Measurements from ENCODE around the gene SUCLG2. TPM values are rescaled to one million over a fixed set of nuclear protein-coding genes. Genes with fewer than 3 reads are reported as not detected.

SUCLG2 gene
- polyA plus RNA-seq, 1 donor = 143 TPM

DNA sequence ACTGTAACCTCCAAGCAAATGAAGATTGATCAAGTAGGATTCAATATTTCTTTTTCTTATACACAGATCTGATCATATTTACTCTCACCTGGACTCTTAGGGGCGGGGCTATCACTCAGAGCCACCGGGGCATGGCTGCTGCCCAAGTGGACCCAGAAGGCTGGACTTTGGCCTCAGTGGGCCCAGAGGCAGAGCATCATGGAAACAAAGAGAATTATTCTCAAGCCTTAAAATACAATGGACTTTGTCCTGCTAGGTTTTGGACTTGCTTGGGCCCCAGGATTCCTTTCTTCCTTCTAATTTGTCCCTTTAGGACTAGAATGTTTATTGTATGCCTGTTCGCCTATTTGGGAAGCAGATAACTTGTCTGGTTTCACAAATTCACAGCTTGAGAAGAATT lies 85.1 kb downstream of the SUCLG2 start:
- H3K9me3 ChIP-seq (ENCODE audit: control insufficient read depth, low read depth, low read length) = no peaks in the 10 kb centered on the region
- peak in 1 of 2 donors; percentile 5 for DNase-seq
- no peak overlapping the region for H3K4me3 ChIP-seq (ENCODE audit: low read length)
- H3K27me3 ChIP-seq (ENCODE audit: control insufficient read depth, insufficient read depth, low read length) = no peaks in the 10 kb centered on the region
- no CpG with 5 or more reads among the region's 3 CpGs for WGBS (ENCODE audit: insufficient coverage, low lambda C conversion rate)
- no peak overlapping the region for H3K27ac ChIP-seq (ENCODE audit: low read length)
- H3K4me1 ChIP-seq (ENCODE audit: control insufficient read depth, insufficient read depth, low read length) = no peaks in the 10 kb centered on the region
- peaks cover 3% of the 10 kb centered on the region for H3K36me3 ChIP-seq (ENCODE audit: control insufficient read depth, insufficient read depth, low read length)

DNA sequence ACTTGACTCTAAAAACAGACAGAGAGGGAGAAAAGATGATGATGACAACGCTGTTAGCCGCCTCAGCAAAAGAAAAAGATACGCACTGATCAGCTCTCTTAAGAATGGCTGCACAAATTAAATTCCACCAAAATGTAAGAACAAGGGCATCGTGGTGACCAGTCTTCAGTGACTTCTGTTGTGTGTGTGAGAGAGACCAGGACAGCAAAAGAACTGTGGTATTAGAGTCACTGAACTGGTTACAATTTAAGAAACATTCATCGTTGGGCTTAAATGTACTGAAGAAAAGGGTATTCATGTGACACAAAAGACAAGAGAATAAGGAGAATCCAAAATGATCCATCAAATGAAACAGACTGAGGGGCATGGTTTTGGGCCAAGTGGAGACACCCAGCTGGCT lies 86.5 kb downstream of the SUCLG2 start:
- H3K36me3 ChIP-seq (ENCODE audit: control insufficient read depth, insufficient read depth, low read length) = peaks cover 7% of the 10 kb centered on the region
- no peak overlapping the region for H3K27ac ChIP-seq (ENCODE audit: low read length)
- 71% methylated on average over 4 of the region's 5 CpGs for WGBS (ENCODE audit: insufficient coverage, low lambda C conversion rate)
- no peak for DNase-seq
- H3K9me3 ChIP-seq (ENCODE audit: control insufficient read depth, low read depth, low read length) = no peaks in the 10 kb centered on the region
- no peaks in the 10 kb centered on the region for H3K4me1 ChIP-seq (ENCODE audit: control insufficient read depth, insufficient read depth, low read length)
- no peak overlapping the region for H3K4me3 ChIP-seq (ENCODE audit: low read length)
- no peaks in the 10 kb centered on the region for H3K27me3 ChIP-seq (ENCODE audit: control insufficient read depth, insufficient read depth, low read length)

DNA sequence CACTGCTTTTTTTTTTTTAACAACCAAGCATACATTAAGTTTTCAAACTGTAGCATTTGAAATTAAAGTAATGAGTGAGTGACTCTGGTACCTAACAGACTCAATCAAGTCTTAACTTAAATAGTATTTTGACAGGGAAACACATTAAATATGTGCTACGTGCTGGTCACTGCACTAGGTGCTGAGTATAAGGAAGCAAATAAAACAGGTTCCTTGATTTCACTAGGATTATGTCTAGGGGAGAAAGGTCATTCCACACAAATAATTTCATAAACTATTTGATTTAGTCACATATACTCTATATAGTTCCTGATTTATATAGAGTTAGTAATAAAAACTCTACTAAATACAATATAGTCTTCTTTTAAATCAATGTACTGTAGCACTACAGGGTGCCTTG lies 89.4 kb downstream of the SUCLG2 start:
- Histone ChIP-seq H3K9me3 (ENCODE audit: control insufficient read depth, low read depth, low read length) (no peaks in the 10 kb centered on the region), H3K27me3 (ENCODE audit: control insufficient read depth, insufficient read depth, low read length) (no peaks in the 10 kb centered on the region), H3K4me1 (ENCODE audit: control insufficient read depth, insufficient read depth, low read length) (no peaks in the 10 kb centered on the region), H3K4me3 (ENCODE audit: low read length) (no peak overlapping the region), H3K36me3 (ENCODE audit: control insufficient read depth, insufficient read depth, low read length) (peaks cover 4% of the 10 kb centered on the region), H3K27ac (ENCODE audit: low read length) (no peak overlapping the region)
- no CpG with 5 or more reads among the region's 1 CpG for WGBS (ENCODE audit: insufficient coverage, low lambda C conversion rate)
- no peak for DNase-seq

- Histone ChIP-seq H3K4me3 (ENCODE audit: low read length) (no peak overlapping the region), H3K27ac (ENCODE audit: low read length) (no peak overlapping the region), H3K36me3 (ENCODE audit: control insufficient read depth, insufficient read depth, low read length) (peaks cover 4% of the 10 kb centered on the region), H3K4me1 (ENCODE audit: control insufficient read depth, insufficient read depth, low read length) (no peaks in the 10 kb centered on the region), H3K27me3 (ENCODE audit: control insufficient read depth, insufficient read depth, low read length) (no peaks in the 10 kb centered on the region), H3K9me3 (ENCODE audit: control insufficient read depth, low read depth, low read length) (no peaks in the 10 kb centered on the region)
- WGBS (ENCODE audit: insufficient coverage, low lambda C conversion rate) = no CpG with 5 or more reads among the region's 3 CpGs
- DNase-seq = no peak
Observed at GRCh38 chr3:67564008-67564407, 90.4 kb downstream of the SUCLG2 start.

DNA sequence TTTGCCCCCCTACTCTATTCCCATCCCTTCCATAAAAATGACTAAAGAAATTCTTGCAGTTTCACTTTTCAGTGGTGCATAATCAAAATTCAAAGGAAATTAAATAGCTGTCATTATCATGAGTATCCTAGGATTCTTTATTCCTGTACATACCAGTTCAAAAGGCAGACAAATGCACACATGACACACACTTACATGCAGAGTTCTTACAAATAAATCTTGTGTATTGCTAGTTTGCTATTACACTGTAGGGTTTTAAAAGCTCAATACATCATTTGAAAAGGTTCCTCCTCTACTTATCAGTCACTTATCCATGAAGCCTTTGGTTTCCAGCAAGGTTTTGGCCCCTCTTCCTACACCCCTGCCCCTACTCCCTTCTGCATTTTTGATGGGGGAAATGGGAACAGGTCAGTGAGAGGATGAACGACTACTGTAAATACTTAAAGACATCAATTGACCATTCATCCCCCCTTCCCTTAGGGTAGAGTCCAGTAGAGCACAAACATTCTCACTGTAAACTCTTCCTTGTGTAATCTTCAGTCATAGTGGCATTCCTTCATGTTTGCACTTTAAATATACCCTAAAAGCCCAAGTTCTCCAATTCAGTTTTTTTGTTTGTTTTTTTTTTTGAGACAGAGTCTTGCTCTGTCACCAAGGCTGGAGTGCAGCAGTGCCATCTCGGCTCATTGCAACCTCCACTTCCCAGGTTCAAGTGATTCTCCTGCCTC lies 92.6 kb downstream of the SUCLG2 start:
- Histone ChIP-seq H3K27ac (ENCODE audit: low read length) (no peak overlapping the region), H3K27me3 (ENCODE audit: control insufficient read depth, insufficient read depth, low read length) (no peaks in the 10 kb centered on the region), H3K4me3 (ENCODE audit: low read length) (no peak overlapping the region), H3K36me3 (ENCODE audit: control insufficient read depth, insufficient read depth, low read length) (peaks cover 14% of the 10 kb centered on the region), H3K9me3 (ENCODE audit: control insufficient read depth, low read depth, low read length) (no peaks in the 10 kb centered on the region), H3K4me1 (ENCODE audit: control insufficient read depth, insufficient read depth, low read length) (no peaks in the 10 kb centered on the region)
- no peak for DNase-seq
- WGBS (ENCODE audit: insufficient coverage, low lambda C conversion rate) = no CpG with 5 or more reads among the region's 2 CpGs

DNA sequence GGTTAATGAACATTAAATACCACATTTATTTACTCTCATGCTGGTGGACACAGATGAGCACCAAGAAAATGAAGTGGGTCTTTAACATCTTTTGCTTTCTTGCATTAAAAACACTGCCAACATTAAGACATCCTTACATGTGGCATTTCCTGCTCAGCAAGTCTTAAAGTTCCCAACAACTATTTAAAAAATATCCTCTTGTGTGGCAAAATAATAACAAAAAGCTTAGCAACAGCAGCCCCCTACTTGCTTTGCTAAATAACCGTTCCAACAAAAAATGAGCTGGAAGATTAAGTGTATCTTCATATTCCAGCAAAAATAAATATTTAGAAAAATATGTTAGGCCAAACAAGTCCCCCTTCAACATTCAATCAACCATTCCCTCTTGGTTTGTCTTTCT lies 93.1 kb downstream of the SUCLG2 start:
- Histone ChIP-seq H3K36me3 (ENCODE audit: control insufficient read depth, insufficient read depth, low read length) (peaks cover 14% of the 10 kb centered on the region), H3K4me3 (ENCODE audit: low read length) (no peak overlapping the region), H3K9me3 (ENCODE audit: control insufficient read depth, low read depth, low read length) (no peaks in the 10 kb centered on the region), H3K27ac (ENCODE audit: low read length) (no peak overlapping the region), H3K27me3 (ENCODE audit: control insufficient read depth, insufficient read depth, low read length) (no peaks in the 10 kb centered on the region), H3K4me1 (ENCODE audit: control insufficient read depth, insufficient read depth, low read length) (no peaks in the 10 kb centered on the region)
- DNase-seq = peak in 1 of 2 donors; percentile 2
- 90% methylated on average over 1 of the region's 1 CpG for WGBS (ENCODE audit: insufficient coverage, low lambda C conversion rate)

DNA sequence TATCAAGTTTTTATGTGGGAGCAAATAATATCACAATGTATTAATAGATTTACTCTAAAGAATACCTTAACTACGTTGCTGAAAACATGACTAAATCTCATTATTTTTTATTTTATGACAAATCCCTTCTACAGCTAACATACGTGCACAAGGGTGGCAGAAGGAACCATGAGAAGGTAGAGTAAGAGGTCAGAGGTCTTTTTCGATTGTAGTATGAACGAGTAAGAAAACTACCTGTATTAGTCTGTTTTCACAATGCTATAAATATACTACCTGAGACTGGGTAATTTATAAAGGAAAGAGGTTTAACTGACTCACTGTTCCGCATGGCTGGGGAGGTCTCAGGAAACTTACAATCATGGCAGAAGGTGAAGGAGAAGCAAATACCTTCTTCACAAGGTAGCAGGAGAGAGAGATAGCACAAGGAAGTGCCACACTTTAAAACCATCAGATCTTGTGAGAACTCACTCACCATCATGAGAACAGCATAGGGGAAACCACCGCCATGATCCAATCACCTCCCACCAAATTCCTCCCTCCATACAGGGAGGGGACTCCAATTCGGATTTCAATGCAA lies 95.3 kb downstream of the SUCLG2 start:
- WGBS (ENCODE audit: insufficient coverage, low lambda C conversion rate) = 89% methylated on average over 2 of the region's 7 CpGs
- H3K27ac ChIP-seq (ENCODE audit: low read length) = no peak overlapping the region
- H3K36me3 ChIP-seq (ENCODE audit: control insufficient read depth, insufficient read depth, low read length) = peaks cover 18% of the 10 kb centered on the region
- H3K4me3 ChIP-seq (ENCODE audit: low read length) = no peak overlapping the region
- no peaks in the 10 kb centered on the region for H3K9me3 ChIP-seq (ENCODE audit: control insufficient read depth, low read depth, low read length)
- no peak for DNase-seq
- H3K27me3 ChIP-seq (ENCODE audit: control insufficient read depth, insufficient read depth, low read length) = no peaks in the 10 kb centered on the region
- H3K4me1 ChIP-seq (ENCODE audit: control insufficient read depth, insufficient read depth, low read length) = no peaks in the 10 kb centered on the region

GRCh38 chr3:67558426-67558825 lies 96.0 kb downstream of the SUCLG2 start:
- no peaks in the 10 kb centered on the region for H3K4me1 ChIP-seq (ENCODE audit: control insufficient read depth, insufficient read depth, low read length)
- no peaks in the 10 kb centered on the region for H3K27me3 ChIP-seq (ENCODE audit: control insufficient read depth, insufficient read depth, low read length)
- no peak for DNase-seq
- no peaks in the 10 kb centered on the region for H3K9me3 ChIP-seq (ENCODE audit: control insufficient read depth, low read depth, low read length)
- 100% methylated on average over 1 of the region's 4 CpGs for WGBS (ENCODE audit: insufficient coverage, low lambda C conversion rate)
- no peak overlapping the region for H3K27ac ChIP-seq (ENCODE audit: low read length)
- peaks cover 18% of the 10 kb centered on the region for H3K36me3 ChIP-seq (ENCODE audit: control insufficient read depth, insufficient read depth, low read length)
- no peak overlapping the region for H3K4me3 ChIP-seq (ENCODE audit: low read length)

DNA sequence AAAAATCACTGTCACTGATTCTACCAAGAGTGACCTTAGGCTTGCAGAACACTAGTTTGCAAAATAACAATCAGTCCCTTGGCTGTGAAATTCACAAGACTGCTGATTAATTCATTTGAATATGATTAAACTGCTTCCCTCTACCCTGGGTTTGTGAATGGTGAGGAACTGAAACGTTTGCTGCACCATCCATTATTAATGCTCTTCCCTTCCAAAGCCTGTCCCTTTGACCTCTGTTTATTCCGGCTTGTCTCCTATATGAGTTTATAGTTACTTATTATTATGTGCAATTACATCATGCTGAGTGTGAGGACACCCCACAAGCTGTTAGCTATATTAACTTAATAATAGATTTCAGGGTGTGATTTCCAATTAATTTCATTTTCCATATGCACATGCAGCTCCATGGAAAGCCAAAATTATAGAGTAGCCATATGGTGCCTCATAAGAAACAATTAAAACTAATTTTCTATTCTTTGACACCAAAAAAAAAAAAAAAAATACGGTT lies 96.5 kb downstream of the SUCLG2 start:
- no peak for DNase-seq
- peaks cover 14% of the 10 kb centered on the region for H3K36me3 ChIP-seq (ENCODE audit: control insufficient read depth, insufficient read depth, low read length)
- WGBS (ENCODE audit: insufficient coverage, low lambda C conversion rate) = no CpG with 5 or more reads among the region's 3 CpGs

DNA sequence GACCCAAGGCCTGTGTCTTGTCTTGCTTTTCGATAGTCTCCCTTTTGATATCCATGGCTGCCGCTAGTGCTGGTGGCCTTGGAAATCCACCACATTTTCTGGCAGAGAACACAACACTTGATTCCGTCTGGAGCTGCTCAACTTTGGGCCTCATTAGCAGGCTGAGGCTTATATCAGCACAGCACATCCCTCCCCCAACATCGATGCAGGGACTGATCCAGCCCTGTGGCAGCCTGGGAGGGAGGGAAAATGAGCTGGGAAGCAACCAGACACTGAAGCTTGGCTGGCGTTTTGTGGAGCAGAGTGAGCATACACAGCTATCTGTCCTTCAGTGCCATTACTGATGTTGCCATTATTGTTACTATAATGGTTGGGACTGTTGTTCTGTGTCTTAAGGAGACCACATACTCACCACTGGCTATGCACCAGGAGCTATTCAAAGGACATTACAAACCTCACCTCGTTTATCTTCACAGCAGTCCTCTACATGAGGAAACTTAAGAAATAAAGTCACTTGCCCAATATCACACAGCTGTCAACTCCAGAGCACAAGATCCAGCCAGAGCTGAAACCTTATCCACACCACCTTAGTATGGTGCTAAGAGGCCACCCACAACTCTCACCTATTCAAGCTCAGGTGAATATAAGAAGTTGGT lies 102.9 kb downstream of the SUCLG2 start:
- Histone ChIP-seq H3K4me3 (ENCODE audit: low read length) (no peak overlapping the region), H3K36me3 (ENCODE audit: control insufficient read depth, insufficient read depth, low read length) (peaks cover 16% of the 10 kb centered on the region), H3K27me3 (ENCODE audit: control insufficient read depth, insufficient read depth, low read length) (no peaks in the 10 kb centered on the region), H3K4me1 (ENCODE audit: control insufficient read depth, insufficient read depth, low read length) (no peaks in the 10 kb centered on the region), H3K9me3 (ENCODE audit: control insufficient read depth, low read depth, low read length) (no peaks in the 10 kb centered on the region), H3K27ac (ENCODE audit: low read length) (no peak overlapping the region)
- 60% methylated on average over 2 of the region's 6 CpGs for WGBS (ENCODE audit: insufficient coverage, low lambda C conversion rate)
- no peak for DNase-seq

More for the DNA sequence above, 96.5 kb downstream of the SUCLG2 start:
- Histone ChIP-seq H3K27me3 (ENCODE audit: control insufficient read depth, insufficient read depth, low read length) (no peaks in the 10 kb centered on the region), H3K9me3 (ENCODE audit: control insufficient read depth, low read depth, low read length) (no peaks in the 10 kb centered on the region), H3K27ac (ENCODE audit: low read length) (no peak overlapping the region), H3K4me3 (ENCODE audit: low read length) (no peak overlapping the region), H3K4me1 (ENCODE audit: control insufficient read depth, insufficient read depth, low read length) (no peaks in the 10 kb centered on the region)
